LNCAP (cell line): Measurements from ENCODE around the gene GXYLT2.

ENCODE experiments used
- TF ChIP-seq, protein P1 (sequence below): fragments of 450-650 bp; IDR thresholded peaks from 2 replicates; pipeline ENCODE4 v1.5.1; 2017; ENCODE audit warnings: mild to moderate bottlenecking

GXYLT2 gene

DNA sequence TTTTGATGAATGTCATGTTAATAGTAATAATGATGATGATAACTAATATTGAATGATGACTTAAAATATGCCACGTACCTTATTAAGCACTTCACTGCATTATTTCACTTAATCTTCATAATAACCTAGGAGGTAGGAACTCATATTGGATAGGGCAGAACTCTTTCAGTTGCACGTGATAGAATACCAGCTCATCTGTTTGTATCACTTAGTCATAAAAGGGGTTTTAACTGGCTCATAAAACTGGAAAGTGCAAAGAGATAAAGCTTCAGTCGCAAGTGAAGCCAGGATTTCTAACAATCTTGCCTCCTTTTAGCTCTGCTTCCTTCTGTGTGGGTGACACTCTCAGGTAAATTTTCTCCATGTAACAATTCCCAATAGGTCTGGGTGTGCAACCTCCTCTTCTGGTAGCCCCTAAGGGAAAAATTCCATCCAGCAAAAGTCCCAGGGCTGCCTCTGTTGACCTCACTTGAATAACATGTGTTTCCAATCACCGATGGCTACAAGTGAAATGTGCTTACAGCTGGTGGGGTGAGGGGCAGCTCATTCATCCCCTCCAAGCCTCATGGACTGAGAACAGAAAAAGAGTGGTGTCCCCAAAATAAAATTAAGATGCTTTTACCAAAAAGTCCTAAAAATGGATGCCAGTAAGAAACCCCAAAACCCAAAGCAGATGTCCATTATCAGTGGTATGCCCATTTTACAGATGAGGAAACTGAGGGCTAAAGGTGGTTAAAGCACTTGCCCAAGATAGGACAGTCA is 9.3 kb downstream of the GXYLT2 start:
- TF ChIP-seq, protein P1, sequence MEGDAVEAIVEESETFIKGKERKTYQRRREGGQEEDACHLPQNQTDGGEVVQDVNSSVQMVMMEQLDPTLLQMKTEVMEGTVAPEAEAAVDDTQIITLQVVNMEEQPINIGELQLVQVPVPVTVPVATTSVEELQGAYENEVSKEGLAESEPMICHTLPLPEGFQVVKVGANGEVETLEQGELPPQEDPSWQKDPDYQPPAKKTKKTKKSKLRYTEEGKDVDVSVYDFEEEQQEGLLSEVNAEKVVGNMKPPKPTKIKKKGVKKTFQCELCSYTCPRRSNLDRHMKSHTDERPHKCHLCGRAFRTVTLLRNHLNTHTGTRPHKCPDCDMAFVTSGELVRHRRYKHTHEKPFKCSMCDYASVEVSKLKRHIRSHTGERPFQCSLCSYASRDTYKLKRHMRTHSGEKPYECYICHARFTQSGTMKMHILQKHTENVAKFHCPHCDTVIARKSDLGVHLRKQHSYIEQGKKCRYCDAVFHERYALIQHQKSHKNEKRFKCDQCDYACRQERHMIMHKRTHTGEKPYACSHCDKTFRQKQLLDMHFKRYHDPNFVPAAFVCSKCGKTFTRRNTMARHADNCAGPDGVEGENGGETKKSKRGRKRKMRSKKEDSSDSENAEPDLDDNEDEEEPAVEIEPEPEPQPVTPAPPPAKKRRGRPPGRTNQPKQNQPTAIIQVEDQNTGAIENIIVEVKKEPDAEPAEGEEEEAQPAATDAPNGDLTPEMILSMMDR, result no peak

DNA sequence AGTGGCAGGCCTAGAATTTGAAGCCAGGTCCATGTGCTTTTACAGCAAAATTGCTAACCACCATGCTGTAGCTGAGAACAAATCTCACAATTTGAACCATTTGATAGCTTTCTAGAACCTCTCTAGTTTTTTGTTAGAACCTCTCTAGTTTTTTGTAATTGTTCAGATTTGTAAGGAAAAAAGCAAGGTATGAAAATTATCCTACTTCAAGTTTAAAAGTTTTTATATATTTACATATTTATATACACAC is 9.8 kb downstream of the GXYLT2 start:
- TF ChIP-seq, protein P1, result no peak

DNA sequence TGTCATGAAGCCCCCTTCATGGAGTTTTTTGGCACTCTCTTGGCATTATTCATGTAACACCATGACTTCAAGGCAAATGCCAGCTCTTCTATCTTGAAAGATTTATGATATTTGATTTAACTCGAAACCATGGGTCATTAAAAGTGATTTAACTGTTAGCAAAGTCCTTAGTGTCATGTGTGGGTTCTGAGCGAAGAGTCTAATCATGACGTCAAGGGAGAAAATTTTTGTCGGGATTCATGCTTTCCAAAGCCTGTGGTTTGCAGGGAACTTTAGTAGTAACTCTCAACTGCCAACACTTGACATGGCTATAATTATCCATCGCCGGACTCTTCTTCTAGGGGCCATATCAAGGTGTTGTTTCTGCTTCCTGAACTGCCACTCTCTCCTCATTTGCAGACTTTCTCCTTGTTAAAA is 11.5 kb downstream of the GXYLT2 start:
- TF ChIP-seq, protein P1, result no peak

DNA sequence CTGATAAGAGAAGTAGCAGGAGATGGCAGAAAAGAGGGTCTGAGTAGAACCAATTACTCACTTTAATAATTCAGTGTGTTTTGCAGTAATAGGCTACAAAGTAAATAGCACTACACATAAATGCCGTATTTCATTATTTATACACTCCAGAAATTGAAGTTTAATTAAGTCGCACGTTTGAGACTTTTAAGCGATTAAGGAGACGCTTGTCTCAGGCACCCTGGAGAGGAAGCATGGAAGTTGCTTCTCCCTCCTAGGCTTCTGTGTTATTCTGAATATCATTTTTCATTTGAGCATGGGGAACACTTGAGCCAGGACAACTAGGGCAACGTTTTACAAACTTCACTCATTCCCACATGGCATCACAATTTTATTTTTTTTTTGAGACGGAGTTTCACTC is 12.2 kb downstream of the GXYLT2 start:
- TF ChIP-seq, protein P1, result no peak

DNA sequence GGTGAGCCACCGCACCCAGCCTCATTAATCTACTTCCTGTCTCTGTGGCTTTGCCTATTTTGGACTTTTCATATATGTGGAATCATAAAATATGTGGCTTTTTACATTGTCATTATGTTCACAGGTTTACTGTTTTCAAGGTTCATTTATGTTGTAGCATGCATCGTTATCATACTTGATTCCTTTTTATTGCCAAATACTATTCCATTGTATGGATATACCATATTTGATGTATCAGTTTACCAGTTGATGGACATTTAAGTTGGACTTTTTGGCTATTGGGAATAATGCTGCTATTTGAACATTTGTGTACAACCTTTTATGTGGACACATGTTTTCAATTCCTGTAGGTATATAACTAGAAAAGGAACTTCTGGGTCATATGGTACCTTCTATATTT is 14.0 kb downstream of the GXYLT2 start:
- TF ChIP-seq, protein P1, result no peak

DNA sequence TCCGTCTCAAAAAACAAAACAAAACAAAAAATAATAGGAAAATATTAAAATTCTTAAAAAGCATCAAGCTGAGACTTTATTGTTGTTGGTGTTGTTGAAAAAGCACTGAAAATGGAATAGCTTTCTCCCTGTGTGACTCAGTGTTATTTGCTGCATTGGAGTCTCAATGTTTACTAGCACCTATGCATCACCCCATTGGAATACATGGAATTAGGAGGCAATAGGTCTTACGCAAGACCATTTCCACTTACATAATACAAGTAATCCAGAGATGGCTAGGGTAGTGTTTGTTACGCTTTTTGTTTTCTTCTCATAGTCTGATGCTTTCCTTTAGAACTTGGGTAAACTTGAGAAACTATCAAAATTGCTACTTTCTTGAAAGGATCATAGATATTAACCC is 15.2 kb downstream of the GXYLT2 start:
- TF ChIP-seq, protein P1, result no peak

DNA sequence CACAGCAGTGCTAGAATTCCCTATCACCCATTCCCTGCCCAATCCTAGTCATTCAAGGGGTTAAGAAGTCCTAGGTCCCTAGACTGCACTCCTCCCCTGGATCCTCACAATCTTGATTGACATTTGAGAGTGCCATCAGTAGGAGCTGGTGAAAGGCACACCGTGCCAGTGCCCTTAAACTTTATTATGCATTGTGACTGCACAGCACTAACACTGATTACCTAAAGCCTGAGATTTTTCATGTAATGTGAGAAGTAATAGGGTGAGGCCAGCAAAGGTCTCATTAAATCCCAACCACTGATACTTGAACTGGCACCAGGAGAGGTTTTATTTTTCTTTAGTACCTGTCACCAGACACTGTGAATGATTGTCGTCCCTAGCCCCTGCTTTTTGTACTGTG is 16.3 kb downstream of the GXYLT2 start:
- TF ChIP-seq, protein P1, result no peak

DNA sequence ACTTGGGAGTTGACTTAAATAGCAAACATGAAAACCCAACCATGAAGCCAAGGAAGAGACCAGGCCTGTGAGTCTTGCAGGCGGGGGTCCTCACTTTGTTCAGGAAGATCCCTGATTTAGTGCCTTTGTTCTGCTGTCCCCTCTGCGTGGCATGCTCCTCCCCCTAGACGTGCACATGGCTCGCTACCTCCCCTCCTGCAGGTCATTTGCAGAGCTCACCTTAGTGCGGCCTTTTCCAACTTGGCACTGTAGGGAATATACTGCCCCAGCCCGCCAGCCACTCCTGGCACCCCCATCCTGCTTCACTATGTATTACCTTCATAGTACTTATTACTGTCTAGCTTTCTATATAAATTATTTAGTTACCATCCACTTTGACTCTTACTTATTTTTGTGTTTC is 18.3 kb downstream of the GXYLT2 start:
- TF ChIP-seq, protein P1, result no peak
